ENCODE results near the gene TBC1D14.

Gene TBC1D14

GRCh38 chr4:7004331-7004730 is 94.7 kb downstream of the TBC1D14 start:
- in situ Hi-C loops (cut with MboI; ENCODE audit: low sequenced_read_pairs, unreplicated experiment): no loop called here
- DNase-seq (ENCODE audit: low spot score): no peak
- TF ChIP-seq CTCF (IDR thresholded peaks at IDR 0.05; ENCODE audit: borderline replicate concordance, control extremely low read depth, extremely low read depth, insufficient read depth, missing control alignments): no peak

GRCh38 chr4:7005571-7005970 is 95.9 kb downstream of the TBC1D14 start:
- no peak for DNase-seq (ENCODE audit: low spot score)
- no peak for TF ChIP-seq CTCF (IDR thresholded peaks at IDR 0.05; ENCODE audit: borderline replicate concordance, control extremely low read depth, extremely low read depth, insufficient read depth, missing control alignments)
- in situ Hi-C loops (cut with MboI; ENCODE audit: low sequenced_read_pairs, unreplicated experiment): no loop called here

GRCh38 chr4:7006411-7006810 is 96.8 kb downstream of the TBC1D14 start:
- DNase-seq (ENCODE audit: low spot score): no peak
- in situ Hi-C loops (cut with MboI; ENCODE audit: low sequenced_read_pairs, unreplicated experiment): no loop called here
- TF ChIP-seq CTCF (IDR thresholded peaks at IDR 0.05; ENCODE audit: borderline replicate concordance, control extremely low read depth, extremely low read depth, insufficient read depth, missing control alignments): no peak

- no peak for DNase-seq (ENCODE audit: low spot score)
- in situ Hi-C loops (cut with MboI; ENCODE audit: low sequenced_read_pairs, unreplicated experiment): no loop called here
- no peak for TF ChIP-seq CTCF (IDR thresholded peaks at IDR 0.05; ENCODE audit: borderline replicate concordance, control extremely low read depth, extremely low read depth, insufficient read depth, missing control alignments)
These were observed 97.7 kb downstream of the TBC1D14 start for GRCh38 chr4:7007142-7007907.

GRCh38 chr4:7007944-7008343 is 98.3 kb downstream of the TBC1D14 start:
- in situ Hi-C loops (cut with MboI; ENCODE audit: low sequenced_read_pairs, unreplicated experiment): no loop called here
- DNase-seq (ENCODE audit: low spot score): no peak
- TF ChIP-seq CTCF (IDR thresholded peaks at IDR 0.05; ENCODE audit: borderline replicate concordance, control extremely low read depth, extremely low read depth, insufficient read depth, missing control alignments): no peak

GRCh38 chr4:7009564-7009963 is 99.9 kb downstream of the TBC1D14 start:
- in situ Hi-C loops (cut with MboI; ENCODE audit: low sequenced_read_pairs, unreplicated experiment): no loop called here
- DNase-seq (ENCODE audit: low spot score): no peak
- TF ChIP-seq CTCF (IDR thresholded peaks at IDR 0.05; ENCODE audit: borderline replicate concordance, control extremely low read depth, extremely low read depth, insufficient read depth, missing control alignments): no peak
